Measurements from ENCODE around the gene ARNT2.

Gene ARNT2

GRCh38 chr15:80414546-80415357, 10.6 kb downstream of the ARNT2 start:
- DNase-seq: no peak

- no peak for DNase-seq
Observed at GRCh38 chr15:80415358-80415670, 11.1 kb downstream of the ARNT2 start.

- DNase-seq: no peak
Observed at GRCh38 chr15:80416702-80417101, 12.5 kb downstream of the ARNT2 start.

GRCh38 chr15:80418892-80419537, 14.8 kb downstream of the ARNT2 start:
- no peak for DNase-seq

GRCh38 chr15:80419546-80419945, 15.4 kb downstream of the ARNT2 start:
- DNase-seq: no peak

GRCh38 chr15:80420658-80421057, 16.5 kb downstream of the ARNT2 start:
- DNase-seq: no peak

- DNase-seq: no peak
Observed at GRCh38 chr15:80423215-80423614, 19.0 kb downstream of the ARNT2 start.

- no peak for DNase-seq
Observed at GRCh38 chr15:80424381-80424780, 20.2 kb downstream of the ARNT2 start.

GRCh38 chr15:80426316-80426715, 22.1 kb downstream of the ARNT2 start:
- DNase-seq: no peak

- no peak for DNase-seq
Observed at GRCh38 chr15:80429964-80430363, 25.8 kb downstream of the ARNT2 start.

- DNase-seq: no peak
Observed at GRCh38 chr15:80431635-80432344, 27.6 kb downstream of the ARNT2 start.

- DNase-seq: no peak
Observed at GRCh38 chr15:80432345-80432702, 28.1 kb downstream of the ARNT2 start.

- no peak for DNase-seq
Observed at GRCh38 chr15:80433836-80434235, 29.7 kb downstream of the ARNT2 start.

- no peak for DNase-seq
Observed at GRCh38 chr15:80434926-80435720, 30.9 kb downstream of the ARNT2 start.

- DNase-seq: no peak
Observed at GRCh38 chr15:80436511-80437307, 32.5 kb downstream of the ARNT2 start.

- no peak for DNase-seq
Observed at GRCh38 chr15:80437334-80437891, 33.2 kb downstream of the ARNT2 start.

- DNase-seq: no peak
Observed at GRCh38 chr15:80439140-80439539, 35.0 kb downstream of the ARNT2 start.

GRCh38 chr15:80440024-80440423, 35.8 kb downstream of the ARNT2 start:
- DNase-seq: no peak

GRCh38 chr15:80441041-80441440, 36.9 kb downstream of the ARNT2 start:
- no peak for DNase-seq

- DNase-seq: no peak
Observed at GRCh38 chr15:80441714-80442113, 37.5 kb downstream of the ARNT2 start.

- no peak for DNase-seq
Observed at GRCh38 chr15:80442728-80443403, 38.7 kb downstream of the ARNT2 start.
